HG02798 (cell line): ENCODE measurements around the gene CCDC57.

ENCODE experiments used
- ATAC-seq: cut with Tn5 transposase; IDR thresholded peaks from one replicate; pipeline ENCODE4 v1.9.1; 2021; ENCODE audit warnings: mild to moderate bottlenecking; ENCODE audit not compliant: unreplicated experiment, poor library complexity

CCDC57 gene

DNA sequence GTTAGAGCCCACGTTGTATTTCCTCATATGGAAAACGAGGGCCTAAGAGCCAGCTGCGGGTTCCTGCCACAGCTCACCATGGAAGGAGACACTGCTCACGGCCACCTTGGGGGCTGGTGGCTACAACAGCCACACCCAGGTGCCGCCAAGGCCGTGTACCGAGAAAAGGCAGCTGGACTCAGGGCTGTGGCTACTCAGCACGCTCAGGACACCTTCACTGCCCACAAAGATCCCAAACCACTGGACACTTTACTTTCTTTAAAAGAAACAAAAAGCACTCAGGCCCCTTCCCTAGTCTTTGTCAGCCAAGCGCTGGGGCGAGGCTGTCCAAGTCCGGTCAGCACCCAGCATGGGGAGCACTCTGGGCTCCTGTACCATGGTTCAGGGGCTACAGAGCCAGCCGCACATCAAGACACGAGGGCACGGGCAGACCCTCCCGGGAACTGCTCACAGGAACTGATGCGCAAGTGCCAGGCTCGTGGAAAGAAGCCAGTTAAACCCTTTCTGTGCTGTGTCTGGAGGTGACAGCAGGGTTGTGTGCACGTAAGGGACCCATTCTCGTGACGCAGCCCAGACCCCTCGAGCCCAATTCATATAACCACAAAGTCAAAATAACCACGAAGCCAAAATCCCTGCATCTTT is 34.7 kb upstream of the CCDC57 start:
- ATAC-seq: no peak

DNA sequence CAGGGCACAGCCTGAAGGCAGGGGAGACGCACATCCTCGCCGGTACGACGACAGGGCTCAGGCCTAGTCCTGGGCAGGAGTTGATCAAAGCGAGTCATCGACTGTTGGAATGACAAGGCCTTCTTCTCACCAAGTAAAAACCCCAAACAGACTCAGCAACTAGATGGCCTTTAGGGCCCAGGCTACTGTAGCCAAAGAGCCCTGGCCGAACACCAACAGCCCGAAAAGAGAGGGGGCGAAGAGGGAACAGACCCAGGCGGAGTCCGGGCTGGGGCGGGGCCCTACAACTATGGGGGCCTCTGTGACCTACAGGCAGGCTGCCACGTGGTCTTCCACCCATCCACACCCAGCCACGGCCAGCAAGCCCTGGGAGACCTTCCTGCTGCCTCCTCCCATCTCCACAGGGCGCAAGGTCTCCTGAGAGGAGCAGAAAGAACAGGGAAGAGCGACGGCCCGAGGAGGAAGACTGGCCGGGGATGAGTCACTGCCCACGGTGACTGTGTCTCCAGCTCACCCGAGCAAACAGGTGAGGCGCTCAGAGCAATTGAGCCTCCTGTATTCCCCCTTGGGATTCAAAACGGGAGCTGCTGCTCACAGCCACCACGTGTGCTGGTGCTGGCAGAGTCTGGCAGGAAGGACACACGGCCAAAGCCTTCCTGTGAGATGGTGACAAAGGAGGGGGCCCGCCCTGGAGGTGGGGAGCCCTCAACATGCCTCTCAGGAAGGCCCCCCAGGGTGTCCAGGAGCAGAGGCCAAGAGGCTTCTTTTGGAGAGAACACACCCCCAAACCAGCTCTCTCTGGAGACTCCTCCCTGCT is 33.9 kb upstream of the CCDC57 start:
- ATAC-seq: no peak

- ATAC-seq: no peak
Observed at GRCh38 chr17:82246040-82246364, 33.4 kb upstream of the CCDC57 start.

- no peak for ATAC-seq
Observed at GRCh38 chr17:82245134-82246039, 32.7 kb upstream of the CCDC57 start.

GRCh38 chr17:82244413-82245133 is 31.9 kb upstream of the CCDC57 start:
- ATAC-seq: no peak

DNA sequence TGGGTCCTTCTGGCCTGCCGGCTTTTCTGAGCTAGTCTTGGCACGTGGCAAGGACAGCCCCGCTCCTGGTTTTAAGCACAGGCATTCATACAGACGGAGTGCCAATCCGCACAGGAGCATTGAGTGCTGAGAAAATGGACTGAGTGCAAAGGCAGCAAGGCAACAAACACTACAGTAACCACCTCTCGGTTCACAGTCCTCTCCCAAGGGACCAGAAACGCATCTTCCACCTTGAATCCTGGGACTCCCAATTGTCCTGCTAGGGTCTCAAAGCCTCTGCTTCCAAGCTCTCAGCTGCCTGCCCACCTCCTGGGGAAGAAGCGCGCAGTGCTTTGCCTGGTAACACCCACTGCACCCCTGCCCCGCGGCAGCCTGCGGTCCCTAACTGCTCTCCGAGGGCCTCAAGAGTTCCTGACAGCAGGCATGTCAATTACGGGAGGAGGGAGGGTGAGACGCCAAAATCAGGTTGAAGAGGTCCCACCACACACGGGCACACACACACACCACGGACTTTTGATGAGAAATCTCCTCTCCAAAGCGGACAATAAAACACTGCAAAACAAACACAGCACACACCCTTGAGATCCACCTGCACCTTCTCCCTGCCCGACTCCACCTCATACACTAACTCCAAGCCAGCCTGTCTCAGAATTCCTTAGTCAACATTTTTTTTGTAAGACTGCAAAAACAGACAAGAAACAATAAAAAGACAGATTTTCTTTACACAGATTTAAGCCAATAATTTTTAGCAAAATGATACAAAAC is 31.2 kb upstream of the CCDC57 start:
- no peak for ATAC-seq

- ATAC-seq: no peak
Observed at GRCh38 chr17:82242977-82243647, 30.5 kb upstream of the CCDC57 start.

GRCh38 chr17:82242698-82242976 is 30.0 kb upstream of the CCDC57 start:
- no peak for ATAC-seq

DNA sequence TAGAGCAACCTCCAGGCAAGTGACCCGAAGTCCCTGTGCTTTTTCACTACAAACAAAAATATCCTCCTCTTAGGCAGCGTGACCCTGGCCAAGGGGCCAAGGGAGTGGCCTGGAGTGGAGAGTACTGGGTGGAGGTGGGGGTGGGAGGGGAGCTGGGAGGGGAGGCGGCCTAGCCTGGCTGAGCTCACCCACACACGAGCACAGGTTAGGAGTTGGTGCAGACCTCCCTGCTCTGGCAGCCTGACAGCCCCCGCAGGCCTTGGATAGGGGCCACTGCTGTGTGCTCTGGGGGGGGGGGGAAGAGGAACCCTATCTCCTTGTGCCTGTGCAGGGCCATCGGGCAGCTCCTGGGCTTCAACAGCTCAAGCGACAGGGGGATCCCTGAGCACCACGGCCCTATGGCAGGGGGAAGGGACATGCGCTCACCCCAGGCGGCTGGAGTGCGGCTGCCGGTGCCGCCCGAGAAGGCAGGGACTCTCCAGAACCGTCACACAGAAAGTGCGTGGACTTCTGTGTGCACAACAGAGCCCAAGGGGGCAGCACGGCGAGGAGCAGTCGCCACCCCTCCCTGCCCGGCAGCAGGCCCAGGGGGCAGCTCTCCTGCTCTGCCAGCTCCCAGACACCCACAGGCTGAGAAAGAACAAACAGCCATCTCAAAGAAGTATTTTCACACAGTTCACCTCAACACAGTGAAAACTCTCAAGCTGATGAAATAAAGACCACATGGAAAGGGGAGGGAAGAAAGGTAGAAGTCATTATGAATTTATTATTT is 29.5 kb upstream of the CCDC57 start:
- no peak for ATAC-seq

DNA sequence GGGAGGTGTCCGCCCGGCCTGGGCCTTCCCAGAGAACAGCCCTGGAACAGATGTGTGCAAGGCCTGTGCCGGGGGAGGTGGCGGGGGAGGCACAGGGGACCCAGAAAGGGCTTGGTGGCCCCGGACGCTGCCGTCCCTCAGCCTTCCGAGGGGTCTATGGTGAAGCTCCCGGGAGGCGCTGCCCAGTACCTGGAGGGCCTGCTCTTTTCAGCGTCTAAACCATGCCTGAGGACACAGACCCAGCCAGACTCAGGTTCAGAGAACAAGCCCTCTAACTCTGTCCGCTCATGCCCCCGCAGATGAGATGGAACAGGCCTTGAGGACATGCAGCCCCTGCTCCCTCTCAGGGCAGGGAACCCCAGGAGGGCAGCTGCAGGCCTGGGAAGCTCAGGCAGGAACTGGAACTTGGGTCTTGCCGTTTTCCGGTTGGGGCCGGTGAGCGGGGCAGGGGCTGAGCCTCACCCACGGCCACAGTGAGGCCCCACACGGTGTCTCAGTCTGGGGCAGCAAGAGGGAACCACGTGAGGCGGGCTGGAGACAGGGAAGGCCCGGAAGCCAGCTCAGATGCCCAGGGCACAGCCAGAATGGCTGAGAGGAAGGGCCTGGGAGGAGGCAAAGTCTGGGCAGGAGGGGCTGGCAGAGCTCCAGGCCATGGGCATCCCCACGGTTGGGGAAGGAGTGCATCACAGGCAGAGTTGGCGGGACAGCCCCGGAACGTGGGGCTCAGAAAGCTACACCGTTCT is 28.7 kb upstream of the CCDC57 start:
- no peak for ATAC-seq

GRCh38 chr17:82240506-82241182 is 28.0 kb upstream of the CCDC57 start:
- ATAC-seq: no peak

- no peak for ATAC-seq
Observed at GRCh38 chr17:82239926-82240505, 27.4 kb upstream of the CCDC57 start.

GRCh38 chr17:82239401-82239925 is 26.8 kb upstream of the CCDC57 start:
- ATAC-seq: no peak

DNA sequence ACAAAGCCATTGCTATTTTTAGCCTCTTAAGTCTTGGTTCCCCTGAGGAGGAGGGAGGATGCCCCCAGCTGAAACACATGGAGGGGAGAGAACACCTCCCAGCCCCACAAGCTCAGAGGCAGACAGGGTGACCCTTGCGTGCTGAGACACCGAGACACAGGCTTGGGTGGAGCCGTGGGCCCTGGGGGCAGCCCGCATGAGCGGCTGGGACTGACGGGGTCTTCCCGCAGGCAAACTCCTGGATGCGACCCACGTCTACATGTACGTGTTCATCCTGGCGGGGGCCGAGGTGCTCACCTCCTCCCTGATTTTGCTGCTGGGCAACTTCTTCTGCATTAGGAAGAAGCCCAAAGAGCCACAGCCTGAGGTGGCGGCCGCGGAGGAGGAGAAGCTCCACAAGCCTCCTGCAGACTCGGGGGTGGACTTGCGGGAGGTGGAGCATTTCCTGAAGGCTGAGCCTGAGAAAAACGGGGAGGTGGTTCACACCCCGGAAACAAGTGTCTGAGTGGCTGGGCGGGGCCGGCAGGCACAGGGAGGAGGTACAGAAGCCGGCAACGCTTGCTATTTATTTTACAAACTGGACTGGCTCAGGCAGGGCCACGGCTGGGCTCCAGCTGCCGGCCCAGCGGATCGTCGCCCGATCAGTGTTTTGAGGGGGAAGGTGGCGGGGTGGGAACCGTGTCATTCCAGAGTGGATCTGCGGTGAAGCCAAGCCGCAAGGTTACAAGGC is 26.0 kb upstream of the CCDC57 start:
- no peak for ATAC-seq

DNA sequence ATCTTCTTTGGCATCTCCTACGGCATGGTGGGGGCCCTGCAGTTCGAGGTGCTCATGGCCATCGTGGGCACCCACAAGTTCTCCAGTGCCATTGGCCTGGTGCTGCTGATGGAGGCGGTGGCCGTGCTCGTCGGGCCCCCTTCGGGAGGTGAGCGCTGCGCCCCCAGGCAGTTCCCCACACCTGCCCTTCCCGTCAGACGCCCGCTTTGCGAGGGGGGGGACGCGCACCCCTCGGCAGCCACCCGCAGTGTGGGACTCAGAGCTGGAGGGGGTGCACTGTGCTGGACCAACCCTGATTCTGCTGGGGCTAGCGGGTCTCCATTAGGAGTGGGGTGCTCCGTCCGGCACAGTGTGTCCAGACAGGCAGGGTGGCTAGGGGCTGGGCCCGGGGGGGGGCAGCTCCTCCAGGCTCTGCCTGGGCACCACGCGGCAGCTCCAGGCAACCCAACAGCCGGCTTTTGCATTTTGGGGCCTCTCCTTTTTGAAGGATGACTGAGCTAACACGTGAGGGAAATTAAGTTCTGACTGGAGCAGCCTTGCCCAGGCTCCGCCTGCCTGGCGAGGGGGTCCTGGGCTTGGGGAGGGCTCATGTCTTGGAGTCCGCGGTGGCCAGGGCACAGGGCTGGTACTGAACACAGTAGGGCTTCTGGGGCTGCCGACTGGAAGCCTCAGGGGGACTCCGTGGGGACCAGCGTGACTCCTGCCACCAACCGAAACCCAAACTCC is 25.3 kb upstream of the CCDC57 start:
- ATAC-seq: no peak
